Camera-type eye (tissue), 1 donor: Measurements from ENCODE around the gene WBP1. TPM values are rescaled to one million over a fixed set of nuclear protein-coding genes. Genes with fewer than 3 reads are reported as not detected.

ENCODE experiments used
- total RNA-seq: library from RNA; depleted of rRNA; stranded (reverse); fragments of >200 nt; gene quantifications from one replicate; pipeline ENCODE4 v1.2.3, GENCODE V29; 2014

The WBP1 gene
- total RNA-seq, result 55.6 TPM

GRCh38 chr2:74458132-74458937 is at the start of gene WBP1:
Gene WBP1, plus strand, starts transcription at chr2:74458438. Its CDS starts 165 bp downstream, at chr2:74458603.

DNA sequence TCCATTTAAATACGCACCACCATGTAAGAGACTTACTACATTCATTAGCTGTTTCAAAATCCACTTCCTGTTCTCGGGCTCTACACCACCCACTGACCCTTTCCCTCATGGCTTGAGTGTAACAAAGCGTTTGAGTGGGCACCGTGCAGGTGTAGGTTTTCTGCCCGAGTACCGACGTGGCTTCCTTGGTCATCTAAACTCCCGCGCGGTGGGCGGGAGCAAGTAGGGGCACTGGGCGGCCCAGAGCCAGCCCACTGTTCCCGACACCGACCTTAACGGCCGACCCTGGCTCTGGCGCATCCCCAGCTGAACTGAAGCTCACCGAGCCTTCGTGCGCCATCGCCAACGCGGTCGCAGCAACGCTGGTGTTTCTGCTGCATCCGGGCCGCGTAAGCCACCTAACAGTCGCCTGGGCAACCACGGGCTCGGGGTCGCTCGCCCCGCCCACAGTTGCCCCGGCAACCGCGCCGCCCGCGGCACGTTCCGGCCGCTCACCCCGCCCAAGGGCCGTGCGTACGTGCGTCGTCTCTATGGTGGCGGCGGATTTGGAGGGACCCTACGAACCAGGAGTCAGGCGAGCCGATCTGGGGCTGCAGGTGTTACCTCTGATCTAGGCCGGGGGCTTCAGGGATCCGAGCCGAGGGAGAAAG is 36.9 kb upstream of the WBP1 start, which contains the start of the genes C2orf81 and WDR54:
Gene C2orf81, minus strand, starts transcription at position 399 of the 650 bp plus-strand sequence. Its CDS starts 59 bp downstream, at position 340.
Gene WDR54, plus strand, starts transcription at position 510 of the 650 bp plus-strand sequence. CDS start 424 bp downstream, outside the sequence.

GRCh38 chr2:74441690-74442482 is 16.4 kb upstream of the WBP1 start, which contains the start of gene RTKN:
Gene RTKN, minus strand, starts transcription at chr2:74441937. Its CDS starts 121 bp downstream, at chr2:74441816.

GRCh38 chr2:74454654-74455511 is 3.4 kb upstream of the WBP1 start, which contains the start of gene INO80B:
Gene INO80B, plus strand, starts transcription at chr2:74455087. Its CDS starts 30 bp downstream, at chr2:74455117.

DNA sequence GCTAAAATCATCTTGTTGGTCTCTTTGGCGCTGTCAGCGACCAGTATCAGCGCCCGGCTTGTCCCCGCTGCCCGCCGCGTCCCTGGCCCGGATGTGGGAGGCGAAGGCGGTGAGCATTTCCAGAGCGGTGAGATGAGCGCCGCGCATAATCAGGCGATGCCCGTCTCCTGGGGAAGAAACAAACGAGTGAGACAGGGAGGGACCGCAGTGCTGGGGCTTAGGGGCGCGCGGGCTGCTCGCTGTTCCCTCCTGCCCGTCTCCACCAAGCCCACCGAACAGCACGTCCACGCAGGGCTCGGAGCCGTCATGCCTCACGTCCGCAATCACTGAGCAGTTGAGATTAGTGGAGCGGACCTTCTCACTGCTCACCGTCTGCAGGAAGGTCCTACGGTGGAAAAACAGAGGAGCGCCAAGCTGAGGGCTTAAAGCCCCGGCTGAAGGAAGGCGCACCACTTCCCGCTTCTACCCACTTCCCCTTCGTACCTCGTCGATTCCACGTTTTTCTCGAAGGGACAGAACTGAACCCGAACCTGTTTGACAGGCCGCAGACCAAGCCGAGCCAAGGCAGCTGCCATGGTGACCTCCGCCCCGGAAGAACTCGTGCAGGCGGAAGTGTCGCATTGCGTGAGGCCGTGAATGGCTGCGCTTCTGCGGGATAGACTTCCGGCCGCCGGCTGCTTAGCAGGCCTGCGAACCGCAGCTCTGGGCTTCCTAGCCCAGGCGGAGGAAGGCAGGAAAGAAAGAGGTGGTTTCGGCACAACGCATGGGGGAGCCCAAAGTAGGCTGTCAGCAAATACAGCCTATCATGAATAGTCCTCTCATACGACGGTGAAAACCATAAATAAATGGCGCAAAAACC is 14.1 kb downstream of the WBP1 start, which contains the start of gene MRPL53:
Gene MRPL53, minus strand, starts transcription at position 595 of the 859 bp plus-strand sequence. Its CDS starts 20 bp downstream, at position 575.

DNA sequence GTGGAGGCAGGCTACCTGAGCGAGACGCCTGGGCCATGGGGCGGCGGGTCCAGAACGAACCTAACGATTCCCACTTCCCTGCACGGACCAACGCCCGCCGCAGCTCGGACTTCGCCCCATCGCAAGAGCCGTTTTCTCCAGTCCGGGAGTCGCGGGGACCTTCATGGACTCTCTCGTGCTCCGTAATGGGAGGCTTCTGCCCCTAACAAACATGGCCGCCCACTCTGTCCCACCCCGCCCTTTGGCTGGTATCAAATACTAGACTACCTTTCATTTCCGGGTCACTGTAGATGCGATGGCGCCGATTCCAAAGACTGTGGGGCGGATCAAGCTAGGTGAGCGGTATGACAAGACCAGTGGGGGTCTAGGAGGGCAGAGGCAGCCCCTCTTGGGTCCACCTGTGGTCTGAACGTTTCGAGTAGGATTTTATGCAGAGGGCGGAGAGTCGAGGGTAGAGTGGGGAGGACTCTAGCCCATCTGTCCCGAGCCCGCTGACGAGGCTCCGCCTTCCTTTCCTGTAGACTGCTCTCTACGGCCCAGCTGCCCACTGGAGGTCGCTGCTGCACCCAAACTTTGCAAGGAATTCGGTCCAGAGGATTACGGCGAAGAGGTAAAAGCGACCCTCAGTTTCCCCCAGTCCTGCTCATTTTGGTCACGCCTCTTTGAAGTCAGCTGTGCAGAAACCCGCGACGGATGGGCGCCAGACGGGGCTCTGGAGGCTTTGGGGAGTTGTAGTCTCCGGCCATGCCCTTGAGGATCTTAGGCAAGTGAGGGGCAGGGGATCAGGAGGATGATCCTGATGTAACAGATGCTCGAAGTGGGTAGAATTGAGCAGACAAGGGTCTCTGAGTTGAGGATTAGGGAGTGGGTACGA is 24.8 kb downstream of the WBP1 start, which contains the start of the genes CCDC142 and TTC31:
Gene CCDC142, minus strand, starts transcription at position 198 of the 874 bp plus-strand sequence. Its CDS starts 161 bp downstream, at position 37.
Gene TTC31, plus strand, starts transcription at position 281 of the 874 bp plus-strand sequence. Its CDS starts 15 bp downstream, at position 296.

GRCh38 chr2:74499267-74499939 is 41.2 kb downstream of the WBP1 start, which contains the start of gene LBX2:
Gene LBX2, minus strand, starts transcription at chr2:74499603. Its CDS starts 66 bp downstream, at chr2:74499537.

GRCh38 chr2:74507145-74507925 is 49.1 kb downstream of the WBP1 start, which contains the start of gene PCGF1:
Gene PCGF1, minus strand, starts transcription at chr2:74507695. Its CDS starts 27 bp downstream, at chr2:74507668.

Other genes starting within 250 kb of the WBP1 start
- gene SLC4A5, start 115.0 kb upstream of the WBP1 start, total RNA-seq, result 36.3 TPM
- gene DCTN1, start 78.1 kb upstream of the WBP1 start, total RNA-seq, result 129 TPM
- gene C2orf81, start 36.8 kb upstream of the WBP1 start, total RNA-seq, result 3.1 TPM
- 36.8 TPM for gene WDR54, start 36.7 kb upstream of the WBP1 start, total RNA-seq
- 28.9 TPM for gene RTKN, start 16.5 kb upstream of the WBP1 start, total RNA-seq
- 83.5 TPM for gene INO80B, start 3.4 kb upstream of the WBP1 start, total RNA-seq
- 42.8 TPM for gene MOGS, start 6.9 kb downstream of the WBP1 start, total RNA-seq
- gene MRPL53, start 14.2 kb downstream of the WBP1 start, total RNA-seq, result 17.5 TPM
- 36.7 TPM for gene CCDC142, start 24.6 kb downstream of the WBP1 start, total RNA-seq
- gene TTC31, start 24.6 kb downstream of the WBP1 start, total RNA-seq, result 26.7 TPM
- gene LBX2, start 41.2 kb downstream of the WBP1 start, total RNA-seq, result not detected
- gene PCGF1, start 49.3 kb downstream of the WBP1 start, total RNA-seq, result 13.6 TPM
- gene TLX2, start 56.0 kb downstream of the WBP1 start, total RNA-seq, result 0.93 TPM
- gene DQX1, start 67.8 kb downstream of the WBP1 start, total RNA-seq, result 0.55 TPM
- 75.9 TPM for gene AUP1, start 71.3 kb downstream of the WBP1 start, total RNA-seq
- gene HTRA2, start 71.5 kb downstream of the WBP1 start, total RNA-seq, result 30.6 TPM
- 22.8 TPM for gene LOXL3, start 95.5 kb downstream of the WBP1 start, total RNA-seq
- 10.0 TPM for gene DOK1, start 96.3 kb downstream of the WBP1 start, total RNA-seq
- gene M1AP, start 189.9 kb downstream of the WBP1 start, total RNA-seq, result 0.44 TPM
- gene SEMA4F, start 195.8 kb downstream of the WBP1 start, total RNA-seq, result 10.3 TPM